ENCODE data around the gene OPRD1.

The OPRD1 gene

GRCh38 chr1:28887835-28888682, 76.1 kb downstream of the OPRD1 start:
- no peak for TF ChIP-seq CTCF (IDR thresholded peaks at IDR 0.05; ENCODE audit: extremely low read depth, missing control alignments)
- DNase-seq (ENCODE audit: low spot score) = no peak

DNA sequence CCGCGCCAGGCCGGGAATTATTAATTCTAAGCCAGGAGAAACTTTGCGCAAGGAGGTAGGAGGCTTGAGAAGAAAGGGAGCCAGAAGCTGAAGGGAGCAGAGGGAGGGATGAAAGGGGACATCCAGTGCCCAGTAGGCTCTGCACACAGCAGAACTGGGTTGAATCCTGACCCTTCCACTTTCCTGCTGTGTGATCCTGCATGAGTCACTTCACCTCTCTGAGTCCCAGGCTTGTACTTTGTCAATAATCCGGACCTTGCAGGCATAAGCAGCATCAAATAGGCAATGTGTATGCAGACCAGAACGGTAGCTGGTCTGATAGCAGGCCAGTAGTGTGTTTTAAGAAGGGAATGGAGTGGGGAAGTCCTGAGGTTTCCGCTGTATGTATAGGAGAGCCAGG, 76.9 kb downstream of the OPRD1 start:
- TF ChIP-seq CTCF (IDR thresholded peaks at IDR 0.05; ENCODE audit: extremely low read depth, missing control alignments) = no peak
- DNase-seq (ENCODE audit: low spot score) = no peak

- DNase-seq (ENCODE audit: low spot score) = no peak
- no peak for TF ChIP-seq CTCF (IDR thresholded peaks at IDR 0.05; ENCODE audit: extremely low read depth, missing control alignments)
These were observed 77.4 kb downstream of the OPRD1 start for GRCh38 chr1:28889357-28889756.

- DNase-seq (ENCODE audit: low spot score) = no peak
- no peak for TF ChIP-seq CTCF (IDR thresholded peaks at IDR 0.05; ENCODE audit: extremely low read depth, missing control alignments)
These were observed 78.5 kb downstream of the OPRD1 start for GRCh38 chr1:28890435-28890834.

GRCh38 chr1:28890836-28891235, 78.9 kb downstream of the OPRD1 start:
- no peak for DNase-seq (ENCODE audit: low spot score)
- TF ChIP-seq CTCF (IDR thresholded peaks at IDR 0.05; ENCODE audit: extremely low read depth, missing control alignments) = no peak

DNA sequence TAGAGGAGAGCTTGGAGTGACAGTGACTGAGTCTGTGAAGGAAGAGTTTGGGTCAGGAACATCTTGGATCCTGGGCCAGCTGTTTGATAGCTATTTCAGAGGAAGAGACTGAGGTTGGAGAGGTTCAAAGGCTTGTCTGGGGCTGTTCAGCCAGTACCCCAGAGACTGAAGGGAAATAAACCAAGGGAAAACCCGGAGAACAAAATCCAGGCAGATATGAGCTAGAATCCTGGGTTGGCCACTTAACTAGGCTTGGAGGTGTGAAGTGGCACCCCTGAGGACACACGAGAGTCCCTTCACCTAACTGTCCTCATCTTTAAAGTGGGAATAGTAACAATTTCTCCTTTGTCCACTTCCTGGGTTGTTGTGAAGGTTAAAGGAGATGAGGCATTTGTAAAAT, 79.3 kb downstream of the OPRD1 start:
- no peak for DNase-seq (ENCODE audit: low spot score)
- no peak for TF ChIP-seq CTCF (IDR thresholded peaks at IDR 0.05; ENCODE audit: extremely low read depth, missing control alignments)

DNA sequence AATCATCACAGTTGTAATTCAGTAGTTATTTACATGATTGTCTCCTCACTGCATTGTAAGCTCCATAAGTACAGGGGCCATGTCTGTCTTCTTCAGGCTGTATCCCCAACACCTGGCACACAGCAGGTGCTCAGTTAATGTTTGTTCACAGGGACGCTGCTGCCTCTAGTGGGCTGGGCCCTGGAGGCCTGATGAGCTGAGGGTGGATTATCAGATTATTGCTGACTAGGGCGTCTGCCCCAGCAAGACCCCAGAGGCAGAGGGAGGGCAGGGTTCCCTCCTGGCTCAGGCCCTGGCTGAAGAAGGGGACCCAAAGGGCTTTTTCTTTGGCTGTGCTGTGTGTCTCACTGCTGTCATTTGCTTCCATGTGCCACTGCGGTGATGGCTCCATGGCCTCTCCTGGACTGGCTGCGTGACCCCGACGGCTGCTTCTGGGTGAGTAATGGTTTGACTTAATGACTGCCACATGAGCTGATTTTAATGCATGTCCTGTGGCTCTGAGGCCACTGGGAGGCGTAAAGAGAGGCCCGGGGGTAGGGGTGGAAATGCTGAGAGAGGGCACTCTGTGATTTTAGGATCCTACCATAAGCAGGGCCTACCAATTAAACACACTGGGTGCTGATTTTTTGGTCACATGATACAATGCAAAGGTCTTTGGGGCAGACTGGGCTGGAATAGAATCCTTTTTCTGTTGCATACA, 81.6 kb downstream of the OPRD1 start:
- DNase-seq (ENCODE audit: low spot score) = no peak
- TF ChIP-seq CTCF (IDR thresholded peaks at IDR 0.05; ENCODE audit: extremely low read depth, missing control alignments) = peak; percentile 20

Measured in GM20000 (cell line).